Subcutaneous adipose tissue (tissue), 4 donors: Measurements from ENCODE around the gene TMOD2. TPM values are rescaled to one million over a fixed set of nuclear protein-coding genes. Genes with fewer than 3 reads are reported as not detected.

Experiments
- total RNA-seq, 4 donors: library from RNA; depleted of rRNA; stranded (reverse); fragments of >200 nt; gene quantifications; one replicate each; pipeline ENCODE4 v1.1.0, GENCODE V29; 2016
- TF ChIP-seq, protein P1 (sequence below): fragments of 450-650 bp; IDR thresholded peaks from one replicate; pipeline ENCODE4 v1.5.1; 2016; ENCODE audit warnings: low read depth, mild to moderate bottlenecking, control low read depth, antibody characterized with exemption, moderate library complexity

Gene TMOD2
- total RNA-seq, 4 donors from 2014 or later = 7.9 to 12.4 (median 11.2) TPM

DNA sequence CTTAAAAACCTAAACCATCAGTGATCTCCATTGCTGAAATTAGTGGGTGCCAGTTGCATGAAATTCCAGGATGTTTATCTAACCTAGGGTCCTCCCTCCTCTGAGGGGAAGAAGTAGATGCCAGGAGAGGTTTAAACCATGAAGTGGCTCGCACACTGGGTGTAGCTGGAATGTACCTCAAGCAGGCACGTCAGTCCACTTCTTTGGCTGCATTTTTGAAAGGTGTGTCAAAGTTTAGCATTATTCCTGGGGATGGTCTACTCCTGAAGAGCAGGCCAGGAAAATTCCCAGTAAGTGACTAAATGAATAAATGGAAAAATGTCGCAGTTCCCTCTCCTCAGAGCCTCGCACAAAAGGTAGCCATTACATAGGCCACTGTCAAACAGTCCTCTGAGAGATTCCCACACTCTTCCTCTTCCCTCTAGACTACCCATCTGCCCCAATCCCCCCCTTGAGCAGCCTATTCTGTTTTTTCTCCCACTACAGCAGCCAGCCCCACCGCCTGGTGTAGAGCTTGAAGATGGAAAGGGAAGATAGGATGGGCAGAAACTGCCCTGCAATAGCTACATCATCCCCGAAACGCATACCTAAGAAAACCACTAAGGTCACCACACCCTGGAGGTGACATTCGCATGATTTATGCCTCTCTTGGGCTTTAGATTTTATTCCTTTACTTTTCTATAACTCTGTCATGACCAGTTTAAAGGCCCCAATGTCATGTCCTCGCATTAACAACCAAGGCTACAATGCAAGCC lies 77.4 kb downstream of the TMOD2 start:
- TF ChIP-seq, protein P1, sequence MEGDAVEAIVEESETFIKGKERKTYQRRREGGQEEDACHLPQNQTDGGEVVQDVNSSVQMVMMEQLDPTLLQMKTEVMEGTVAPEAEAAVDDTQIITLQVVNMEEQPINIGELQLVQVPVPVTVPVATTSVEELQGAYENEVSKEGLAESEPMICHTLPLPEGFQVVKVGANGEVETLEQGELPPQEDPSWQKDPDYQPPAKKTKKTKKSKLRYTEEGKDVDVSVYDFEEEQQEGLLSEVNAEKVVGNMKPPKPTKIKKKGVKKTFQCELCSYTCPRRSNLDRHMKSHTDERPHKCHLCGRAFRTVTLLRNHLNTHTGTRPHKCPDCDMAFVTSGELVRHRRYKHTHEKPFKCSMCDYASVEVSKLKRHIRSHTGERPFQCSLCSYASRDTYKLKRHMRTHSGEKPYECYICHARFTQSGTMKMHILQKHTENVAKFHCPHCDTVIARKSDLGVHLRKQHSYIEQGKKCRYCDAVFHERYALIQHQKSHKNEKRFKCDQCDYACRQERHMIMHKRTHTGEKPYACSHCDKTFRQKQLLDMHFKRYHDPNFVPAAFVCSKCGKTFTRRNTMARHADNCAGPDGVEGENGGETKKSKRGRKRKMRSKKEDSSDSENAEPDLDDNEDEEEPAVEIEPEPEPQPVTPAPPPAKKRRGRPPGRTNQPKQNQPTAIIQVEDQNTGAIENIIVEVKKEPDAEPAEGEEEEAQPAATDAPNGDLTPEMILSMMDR = no peak

DNA sequence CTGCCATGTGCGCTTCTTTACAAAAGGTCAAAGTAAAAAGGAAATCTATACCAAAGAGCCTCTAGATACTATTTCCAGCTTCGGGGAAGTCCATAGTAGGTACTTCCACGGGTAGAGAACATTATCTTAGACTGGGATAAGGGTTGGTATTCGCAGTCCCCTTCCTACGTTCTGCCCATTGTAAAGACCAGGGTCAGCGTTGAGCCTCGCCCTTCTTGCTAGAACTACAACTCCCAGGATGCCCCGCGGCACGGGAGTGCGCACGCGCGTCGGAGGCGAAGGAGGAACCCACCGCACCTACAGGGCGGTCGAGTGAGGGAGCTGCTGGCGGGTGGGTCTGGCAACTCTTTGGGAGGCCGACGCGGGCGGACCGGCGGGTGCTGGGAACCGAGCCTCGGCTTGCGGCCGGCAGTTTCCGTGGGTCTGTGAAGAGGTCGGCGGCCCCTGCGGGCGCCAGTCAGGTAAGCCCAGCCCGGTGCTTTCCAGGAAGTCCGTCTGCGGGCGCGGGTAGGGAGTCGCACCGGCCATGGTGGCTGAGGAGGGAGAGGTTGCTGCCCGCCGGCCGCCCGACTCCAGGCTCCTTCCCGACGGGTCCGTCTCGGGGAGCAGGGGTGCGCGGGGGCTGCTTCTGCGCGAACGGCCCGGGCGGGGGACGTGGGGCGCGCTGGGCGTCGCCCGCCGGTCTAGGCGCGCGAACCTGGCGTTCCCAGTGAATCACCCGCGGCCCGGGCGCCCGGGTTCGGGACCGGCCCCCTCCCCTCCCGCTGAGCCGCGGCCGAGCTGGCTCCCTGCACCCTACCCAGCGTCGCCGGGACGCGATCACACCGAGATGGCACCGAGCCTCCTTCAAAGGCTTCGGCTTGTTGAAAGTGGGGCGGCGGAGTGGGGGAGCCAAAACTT lies 78.2 kb downstream of the TMOD2 start, which contains the start of gene TMOD3:
Gene TMOD3 (plus strand): TSS at position 278 of the 900 bp plus-strand sequence. CDS start 33,232 bp downstream, outside the sequence.
- TF ChIP-seq, protein P1 = no peak

DNA sequence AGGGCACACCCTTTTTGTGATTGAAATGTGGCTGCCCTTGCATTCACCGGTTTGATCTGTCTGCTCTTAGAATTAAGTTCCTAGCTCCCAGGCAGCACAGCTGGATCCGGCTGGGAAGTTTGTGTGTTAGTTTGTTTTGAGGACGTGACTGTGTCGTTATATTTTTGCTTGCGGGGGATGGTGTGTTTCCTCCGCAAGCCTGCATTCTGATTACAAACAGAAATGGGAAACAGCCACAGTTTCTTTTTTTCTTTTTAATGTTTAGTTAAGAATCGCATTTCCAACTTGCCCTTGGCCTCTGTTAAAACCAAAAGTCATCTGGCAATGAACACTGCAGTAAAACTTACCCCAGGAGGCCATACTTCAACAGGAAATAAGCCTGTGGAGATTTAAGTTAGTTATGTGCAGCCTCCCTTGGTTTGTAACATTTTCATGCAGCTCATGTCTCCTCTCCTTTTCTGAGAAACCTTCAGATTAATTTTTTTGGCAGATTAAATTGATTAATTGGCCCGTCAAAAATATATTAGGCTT lies 78.9 kb downstream of the TMOD2 start:
- TF ChIP-seq, protein P1 = no peak

DNA sequence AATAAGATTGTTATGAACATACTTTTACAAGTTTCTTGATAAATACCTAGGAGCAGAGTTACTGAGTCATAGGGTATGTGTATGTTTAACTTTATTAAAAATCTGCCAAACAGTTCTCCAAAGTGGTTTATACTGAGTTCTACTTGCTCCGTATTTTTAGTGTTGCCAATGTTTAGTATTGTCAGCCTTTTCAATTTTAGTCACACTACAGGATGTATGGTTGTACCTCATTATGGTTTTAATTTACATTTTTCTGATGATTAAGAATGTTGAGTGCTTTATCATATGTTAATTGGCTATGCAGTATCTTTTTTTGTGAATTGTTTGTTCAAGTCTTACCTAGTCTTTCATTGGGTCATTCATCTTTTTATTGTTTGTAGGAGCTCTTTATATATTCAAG lies 82.4 kb downstream of the TMOD2 start:
- TF ChIP-seq, protein P1 = no peak

DNA sequence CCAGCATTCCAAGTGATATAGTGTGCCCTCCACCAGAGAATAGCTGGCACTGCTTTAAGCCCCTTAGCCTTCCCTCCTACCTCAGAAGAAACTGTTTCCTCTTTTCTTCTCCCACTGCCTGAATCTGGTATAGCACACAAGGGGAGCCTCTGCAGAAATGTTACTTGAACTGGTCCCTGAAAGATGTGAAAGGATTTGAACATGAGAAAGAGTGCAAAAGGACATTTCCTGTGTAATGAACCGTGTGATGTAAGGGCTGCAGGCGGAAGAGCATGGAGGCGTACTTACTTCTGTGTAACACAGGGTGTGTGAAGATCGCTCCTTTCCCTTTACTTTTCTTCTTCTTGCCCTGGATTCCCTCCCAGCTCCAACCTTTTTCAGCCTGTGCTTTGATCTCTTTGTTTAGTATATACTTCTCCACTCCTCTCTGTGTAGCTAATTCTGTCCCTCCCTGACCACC lies 86.4 kb downstream of the TMOD2 start:
- TF ChIP-seq, protein P1 = no peak

DNA sequence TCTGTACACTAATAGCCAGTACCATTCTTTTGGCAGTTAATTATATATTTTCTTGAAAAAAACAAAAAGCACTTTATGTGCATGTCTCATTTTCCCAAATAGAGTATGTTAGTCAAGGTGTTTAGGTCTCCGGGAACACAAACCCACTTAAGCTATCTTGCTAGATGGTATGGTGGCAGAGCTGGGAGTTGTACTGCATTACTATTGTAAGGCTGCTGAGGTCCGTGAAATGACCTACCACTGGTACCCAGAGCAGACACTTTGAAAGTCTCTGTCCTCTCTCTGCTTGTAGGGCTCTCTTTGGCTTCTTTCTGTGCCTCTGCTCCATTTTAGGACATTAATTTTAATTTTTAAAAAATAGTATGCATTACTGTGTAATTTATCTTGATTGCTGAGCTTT lies 86.9 kb downstream of the TMOD2 start:
- TF ChIP-seq, protein P1 = no peak

DNA sequence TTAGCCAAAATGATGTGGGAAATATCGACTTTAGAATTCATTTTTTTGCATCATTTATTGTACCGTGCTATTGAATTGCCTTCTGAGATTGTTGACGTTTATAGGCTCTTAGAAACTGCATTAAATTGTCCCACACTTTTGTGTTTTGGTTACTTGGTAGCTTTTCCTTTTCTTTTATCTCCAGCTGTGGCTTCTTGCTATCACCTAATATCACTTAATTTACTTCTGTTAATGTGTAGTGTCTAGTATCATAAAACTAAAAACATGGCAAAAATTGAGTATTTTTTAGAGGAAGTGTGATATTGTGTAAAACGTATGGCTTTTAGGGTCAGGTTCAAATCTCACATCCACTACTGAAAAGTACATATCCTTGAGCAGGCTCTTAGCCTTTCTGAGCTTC lies 89.3 kb downstream of the TMOD2 start:
- TF ChIP-seq, protein P1 = no peak
